HepG2 (cell line): ENCODE results near the gene UBAP1. TPM values are rescaled to one million over a fixed set of nuclear protein-coding genes. Genes with fewer than 3 reads are reported as not detected.

Experiments used
- CEBPB ChIP-seq: IDR thresholded peaks from 2 replicates; pipeline ENCODE4 v1.6.1; 2011; ENCODE audit warnings: low read depth, low read length, improper control_type of control experiment, borderline replicate concordance
- ISL2 ChIP-seq: sonication (generic); formaldehyde crosslinking; IDR thresholded peaks from 2 replicates; pipeline ENCODE4 v1.5.0; 2020; ENCODE audit warnings: missing genetic modification reagents
- KLF9 ChIP-seq: IDR thresholded peaks from 2 replicates; pipeline ENCODE4 v1.6.1; 2016; ENCODE audit warnings: low read depth
- MIER2 ChIP-seq: IDR thresholded peaks from 2 replicates; pipeline ENCODE4 v1.6.1; 2016; ENCODE audit warnings: missing biosample characterization, missing genetic modification reagents
- MIXL1 ChIP-seq: IDR thresholded peaks from 2 replicates; pipeline ENCODE4 v1.6.1; 2016
- NONO ChIP-seq, 2 experiments: fragments of 450-650 bp in 1 of 2; sonication (generic) in 1 of 2; formaldehyde crosslinking in 1 of 2; IDR thresholded peaks in 1 of 2; conservative IDR thresholded peaks in 1 of 2; 2 replicates each; pipeline versions ENCODE4 v1.6.1 to v1.8.0; 2017 to 2022; ENCODE audit warnings: mild to moderate bottlenecking in 1 of 2, missing genetic modification reagents in 1 of 2, moderate library complexity in 1 of 2
- SAFB2 ChIP-seq: sonication (generic); formaldehyde crosslinking; IDR thresholded peaks from 2 replicates; pipeline ENCODE4 v1.5.1; 2020; ENCODE audit warnings: missing genetic modification reagents, low read depth, mild to moderate bottlenecking, borderline replicate concordance
- ZFY ChIP-seq: sonication (generic); formaldehyde crosslinking; IDR thresholded peaks from 2 replicates; pipeline ENCODE4 v1.4.0; 2020; ENCODE audit warnings: missing genetic modification reagents
- ZNF138 ChIP-seq: sonication (generic); formaldehyde crosslinking; IDR thresholded peaks from 2 replicates; pipeline ENCODE4 v1.5.0; 2020; ENCODE audit warnings: mild to moderate bottlenecking, low read depth, missing genetic modification reagents
- ZNF232 ChIP-seq: sonication (generic); formaldehyde crosslinking; IDR thresholded peaks from 2 replicates; pipeline ENCODE4 v1.4.0; 2020; ENCODE audit warnings: missing genetic modification reagents, borderline replicate concordance
- ZNF430 ChIP-seq: sonication (generic); formaldehyde crosslinking; IDR thresholded peaks from 2 replicates; pipeline ENCODE4 v1.9.0; 2021; ENCODE audit warnings: mild to moderate bottlenecking, missing genetic modification reagents
- ZNF44 ChIP-seq: sonication (generic); formaldehyde crosslinking; IDR thresholded peaks from 2 replicates; pipeline ENCODE4 v1.5.1; 2020; ENCODE audit warnings: mild to moderate bottlenecking, missing genetic modification reagents
- ZNF547 ChIP-seq: sonication (generic); formaldehyde crosslinking; IDR thresholded peaks from 2 replicates; pipeline ENCODE4 v1.5.1; 2020; ENCODE audit warnings: mild to moderate bottlenecking, missing genetic modification reagents
- ZNF556 ChIP-seq: sonication (generic); formaldehyde crosslinking; IDR thresholded peaks from 2 replicates; pipeline ENCODE4 v1.4.0; 2020; ENCODE audit warnings: mild to moderate bottlenecking, missing genetic modification reagents, borderline replicate concordance
- ZNF614 ChIP-seq: IDR thresholded peaks from 2 replicates; pipeline ENCODE4 v1.6.1; 2018; ENCODE audit warnings: missing biosample characterization, missing genetic modification reagents, inconsistent platforms, borderline replicate concordance
- ZNF788 ChIP-seq: sonication (generic); formaldehyde crosslinking; IDR thresholded peaks from 2 replicates; pipeline ENCODE4 v1.5.0; 2020; ENCODE audit warnings: mild to moderate bottlenecking, missing genetic modification reagents, borderline replicate concordance
- ZSCAN12 ChIP-seq: sonication (generic); formaldehyde crosslinking; IDR thresholded peaks from 2 replicates; pipeline ENCODE4 v1.9.0; 2021; ENCODE audit warnings: mild to moderate bottlenecking, missing genetic modification reagents
- polyA plus RNA-seq, 8 experiments: library from polyadenylated mRNA; depleted of rRNA in 3 of 8; stranded (reverse) in 7 of 8; unstranded in 1 of 8; fragments of >200 nt; fragmentation: Illumina TruSeq in 4 of 8; extraction: Trizol in 4 of 8; gene quantifications; 2 replicates each; pipeline versions ENCODE4 v1.2.1 to v1.2.3, GENCODE V29; 2011 to 2016; ENCODE audit warnings: low read depth in 4 of 8, missing spikeins in 1 of 8, mixed read lengths in 1 of 8; ENCODE audit not compliant: insufficient read depth in 1 of 8
- total RNA-seq, 5 experiments: library from RNA; depleted of rRNA; stranded (reverse); fragments of >200 nt; fragmentation: Illumina TruSeq; extraction: Trizol; gene quantifications; 2 replicates each; pipeline ENCODE4 v1.2.3, GENCODE V29; 2016; ENCODE audit warnings: low read depth in 1 of 5
- TF ChIP-seq, protein P1 (sequence below), 2 experiments: IDR thresholded peaks; 2 replicates each; pipeline ENCODE4 v1.6.1; 2011 to 2012; ENCODE audit warnings: low read length in 2 of 2, borderline replicate concordance in 1 of 2, low read depth in 1 of 2, mild to moderate bottlenecking in 1 of 2, moderate library complexity in 1 of 2
- TF ChIP-seq, protein P2 (sequence below): sonication (generic); formaldehyde crosslinking; IDR thresholded peaks from 2 replicates; pipeline ENCODE4 v1.8.0; 2022; ENCODE audit warnings: mild to moderate bottlenecking, missing genetic modification reagents, moderate library complexity

Gene UBAP1
- total and polyA plus RNA-seq, 2 of the 13 experiments (the other 11 are each of a cell fraction or from before 2014, with no cell fraction given), result 19.5 to 40.5 TPM

DNA sequence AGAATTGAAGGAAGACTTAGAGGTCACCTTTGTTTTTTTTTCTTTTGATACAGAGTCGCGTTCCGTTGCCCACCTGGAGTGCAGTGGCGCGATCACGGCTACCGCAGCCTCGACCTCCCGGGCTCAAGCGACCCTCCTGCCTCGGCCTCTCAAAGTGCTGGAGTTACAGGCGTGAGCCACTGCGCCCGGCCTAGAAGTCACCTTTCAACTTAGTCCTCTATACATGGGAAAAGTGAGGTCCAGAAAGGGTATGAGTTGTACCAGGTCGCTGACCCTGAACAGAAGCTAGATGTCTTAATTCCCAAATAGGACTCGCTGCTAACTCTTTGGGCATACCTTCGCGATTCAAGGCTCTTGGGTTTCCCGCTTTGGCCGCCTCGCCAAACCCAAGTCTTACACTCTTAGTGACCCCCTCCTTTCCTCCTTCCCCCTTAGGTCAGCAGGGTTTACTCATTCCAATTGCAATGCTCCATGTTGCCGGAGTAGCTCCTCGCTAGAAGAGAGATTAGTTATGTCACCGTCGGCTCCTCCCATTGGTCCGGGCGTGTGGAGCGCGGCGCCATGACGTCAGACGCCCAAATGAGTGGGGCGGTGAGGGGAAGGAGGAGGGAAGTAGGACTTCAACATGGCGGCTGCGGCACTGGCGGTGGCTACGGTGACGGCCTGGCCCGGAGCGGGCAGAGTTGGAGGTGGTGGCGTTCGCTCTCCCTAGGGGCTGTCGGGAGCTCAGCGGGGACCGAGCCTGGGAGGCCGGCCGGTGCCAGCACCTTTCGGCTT is at the start of gene UBAP1 (continued):
- TF ChIP-seq MIXL1 (peak; percentile 57; the same call in 1 of the 2 replicates), MIER2 (CRISPR knock-in tag) (peak; percentile 52; the same call in 1 of the 2 replicates), KLF9 (CRISPR knock-in tag) (0 out of 2 replicates have a peak, but pooled peaks have one; percentile 37), NONO (IDR thresholded peaks at IDR 0.05) (no peak), NONO (CRISPR knock-in tag; conservative IDR thresholded peaks at IDR 0.05) (peak; percentile 79), ZNF232 (peak; percentile 66; the same call in 1 of the 2 replicates), SAFB2 (CRISPR knock-in tag) (0 out of 2 replicates have a peak, but pooled peaks have one; percentile 68), ZSCAN12 (CRISPR knock-in tag) (no peak; the same call in 1 of the 2 replicates), ZNF614 (peak; percentile 75; the same call in 1 of the 2 replicates), ZNF44 (peak; percentile 84), ZNF788 (CRISPR knock-in tag) (peak; percentile 53; the same call in 1 of the 2 replicates), ZNF430 (CRISPR knock-in tag) (peak; percentile 81; the same call in 1 of the 2 replicates), CEBPB (peak; percentile 68; the same call in 1 of the 2 replicates), ISL2 (peak; percentile 70), ZNF556 (CRISPR knock-in tag) (no peak), ZFY (CRISPR knock-in tag) (peak; percentile 72), ZNF547 (CRISPR knock-in tag) (peak; percentile 78), ZNF138 (0 out of 2 replicates have a peak, but pooled peaks have one; percentile 31)
- TF ChIP-seq, protein P1, sequence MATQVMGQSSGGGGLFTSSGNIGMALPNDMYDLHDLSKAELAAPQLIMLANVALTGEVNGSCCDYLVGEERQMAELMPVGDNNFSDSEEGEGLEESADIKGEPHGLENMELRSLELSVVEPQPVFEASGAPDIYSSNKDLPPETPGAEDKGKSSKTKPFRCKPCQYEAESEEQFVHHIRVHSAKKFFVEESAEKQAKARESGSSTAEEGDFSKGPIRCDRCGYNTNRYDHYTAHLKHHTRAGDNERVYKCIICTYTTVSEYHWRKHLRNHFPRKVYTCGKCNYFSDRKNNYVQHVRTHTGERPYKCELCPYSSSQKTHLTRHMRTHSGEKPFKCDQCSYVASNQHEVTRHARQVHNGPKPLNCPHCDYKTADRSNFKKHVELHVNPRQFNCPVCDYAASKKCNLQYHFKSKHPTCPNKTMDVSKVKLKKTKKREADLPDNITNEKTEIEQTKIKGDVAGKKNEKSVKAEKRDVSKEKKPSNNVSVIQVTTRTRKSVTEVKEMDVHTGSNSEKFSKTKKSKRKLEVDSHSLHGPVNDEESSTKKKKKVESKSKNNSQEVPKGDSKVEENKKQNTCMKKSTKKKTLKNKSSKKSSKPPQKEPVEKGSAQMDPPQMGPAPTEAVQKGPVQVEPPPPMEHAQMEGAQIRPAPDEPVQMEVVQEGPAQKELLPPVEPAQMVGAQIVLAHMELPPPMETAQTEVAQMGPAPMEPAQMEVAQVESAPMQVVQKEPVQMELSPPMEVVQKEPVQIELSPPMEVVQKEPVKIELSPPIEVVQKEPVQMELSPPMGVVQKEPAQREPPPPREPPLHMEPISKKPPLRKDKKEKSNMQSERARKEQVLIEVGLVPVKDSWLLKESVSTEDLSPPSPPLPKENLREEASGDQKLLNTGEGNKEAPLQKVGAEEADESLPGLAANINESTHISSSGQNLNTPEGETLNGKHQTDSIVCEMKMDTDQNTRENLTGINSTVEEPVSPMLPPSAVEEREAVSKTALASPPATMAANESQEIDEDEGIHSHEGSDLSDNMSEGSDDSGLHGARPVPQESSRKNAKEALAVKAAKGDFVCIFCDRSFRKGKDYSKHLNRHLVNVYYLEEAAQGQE (IDR thresholded peaks at IDR 0.05; ENCODE audit: borderline replicate concordance in 1 of 2, low read depth in 1 of 2, low read length in 2 of 2), result peak in 1 of 2 experiments; percentile 57; a peak in 1 of 4 replicates
- TF ChIP-seq, protein P2, sequence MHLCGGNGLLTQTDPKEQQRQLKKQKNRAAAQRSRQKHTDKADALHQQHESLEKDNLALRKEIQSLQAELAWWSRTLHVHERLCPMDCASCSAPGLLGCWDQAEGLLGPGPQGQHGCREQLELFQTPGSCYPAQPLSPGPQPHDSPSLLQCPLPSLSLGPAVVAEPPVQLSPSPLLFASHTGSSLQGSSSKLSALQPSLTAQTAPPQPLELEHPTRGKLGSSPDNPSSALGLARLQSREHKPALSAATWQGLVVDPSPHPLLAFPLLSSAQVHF (CRISPR knock-in tag), result no peak
